H1 (cell line): ENCODE measurements around the gene CDYL2.

Source experiments
- CEBPB ChIP-seq: IDR thresholded peaks from 2 replicates; pipeline ENCODE4 v1.6.1; 2012; ENCODE audit warnings: low read depth, low read length
- CHD2 ChIP-seq: IDR thresholded peaks from 2 replicates; pipeline ENCODE4 v1.6.1; 2012; ENCODE audit warnings: low read length, improper control_type of control experiment
- EGR1 ChIP-seq: IDR thresholded peaks from 2 replicates; pipeline ENCODE4 v1.6.1; 2011; ENCODE audit warnings: low read depth, low read length, borderline replicate concordance
- EZH2 ChIP-seq: fragments of 200-600 bp; sonication (generic); IDR thresholded peaks from 2 replicates; pipeline ENCODE4 v1.7.1; 2012; ENCODE audit warnings: low read depth, mild to moderate bottlenecking, moderate library complexity, low read length, inconsistent platforms; ENCODE audit not compliant: severe bottlenecking
- KDM1A ChIP-seq: fragments of 200-600, 300-600 bp; sonication (generic); IDR thresholded peaks from 2 replicates; pipeline ENCODE4 v1.7.1; 2016; ENCODE audit warnings: mild to moderate bottlenecking, low read length, borderline replicate concordance
- NANOG ChIP-seq: IDR thresholded peaks from 2 replicates; pipeline ENCODE4 v1.6.1; 2011; ENCODE audit warnings: low read length, low read depth, mild to moderate bottlenecking, inconsistent platforms; ENCODE audit not compliant: insufficient read depth, poor library complexity, severe bottlenecking
- POLR2A ChIP-seq, 2 experiments: IDR thresholded peaks; 1 replicate in 1 of 2; 2 replicates in 1 of 2; pipeline ENCODE4 v1.6.1; 2011; ENCODE audit warnings: low read depth in 2 of 2, low read length in 2 of 2, mild to moderate bottlenecking in 2 of 2; ENCODE audit errors: control extremely low read depth in 1 of 2
- POLR2AphosphoS5 ChIP-seq: IDR thresholded peaks from 2 replicates; pipeline ENCODE4 v1.6.1; 2011; ENCODE audit warnings: low read depth, low read length
- SAP30 ChIP-seq: fragments of 300-600 bp; sonication (generic); IDR thresholded peaks from 2 replicates; pipeline ENCODE4 v1.7.1; 2012; ENCODE audit warnings: low read length, moderate library complexity, mild to moderate bottlenecking, inconsistent platforms; ENCODE audit not compliant: insufficient read depth, insufficient replicate concordance
- TF ChIP-seq, protein P1 (sequence below), 3 experiments: IDR thresholded peaks; 1 replicate in 2 of 3; 2 replicates in 1 of 3; pipeline versions ENCODE4 v1.5.1 to v1.6.1; 2011; ENCODE audit warnings: low read length in 3 of 3, mild to moderate bottlenecking in 3 of 3, inconsistent platforms in 2 of 3, low read depth in 1 of 3, moderate library complexity in 1 of 3; ENCODE audit not compliant: insufficient read depth in 1 of 3; ENCODE audit errors: control extremely low read depth in 1 of 3

DNA sequence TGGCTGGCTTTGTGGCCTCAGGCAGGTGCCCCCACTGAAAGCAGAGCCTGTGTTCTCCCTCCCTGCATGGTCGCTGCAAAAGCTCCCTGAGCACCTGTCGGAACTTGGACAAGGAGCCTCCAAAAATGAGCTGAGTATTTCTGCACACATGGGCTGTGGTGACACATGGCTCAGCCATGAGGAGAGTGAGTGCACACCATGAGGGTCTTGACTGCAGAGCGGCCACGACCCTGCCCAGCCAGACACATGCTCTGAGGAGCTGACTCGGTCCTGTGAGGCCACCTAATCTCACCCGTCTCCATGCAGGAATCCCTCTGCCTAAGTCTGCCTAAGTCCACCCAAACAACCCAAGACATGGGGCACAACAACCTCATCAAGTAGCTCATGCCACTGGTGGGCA is 134.7 kb downstream of the CDYL2 start:
- TF ChIP-seq EZH2 (no peak), NANOG (no peak), POLR2A (IDR thresholded peaks at IDR 0.05; ENCODE audit: control extremely low read depth in 1 of 2, low read depth in 2 of 2, low read length in 2 of 2) (no peak), KDM1A (no peak), CEBPB (no peak), SAP30 (no peak), EGR1 (no peak), POLR2AphosphoS5 (no peak), CHD2 (no peak)
- TF ChIP-seq, protein P1, sequence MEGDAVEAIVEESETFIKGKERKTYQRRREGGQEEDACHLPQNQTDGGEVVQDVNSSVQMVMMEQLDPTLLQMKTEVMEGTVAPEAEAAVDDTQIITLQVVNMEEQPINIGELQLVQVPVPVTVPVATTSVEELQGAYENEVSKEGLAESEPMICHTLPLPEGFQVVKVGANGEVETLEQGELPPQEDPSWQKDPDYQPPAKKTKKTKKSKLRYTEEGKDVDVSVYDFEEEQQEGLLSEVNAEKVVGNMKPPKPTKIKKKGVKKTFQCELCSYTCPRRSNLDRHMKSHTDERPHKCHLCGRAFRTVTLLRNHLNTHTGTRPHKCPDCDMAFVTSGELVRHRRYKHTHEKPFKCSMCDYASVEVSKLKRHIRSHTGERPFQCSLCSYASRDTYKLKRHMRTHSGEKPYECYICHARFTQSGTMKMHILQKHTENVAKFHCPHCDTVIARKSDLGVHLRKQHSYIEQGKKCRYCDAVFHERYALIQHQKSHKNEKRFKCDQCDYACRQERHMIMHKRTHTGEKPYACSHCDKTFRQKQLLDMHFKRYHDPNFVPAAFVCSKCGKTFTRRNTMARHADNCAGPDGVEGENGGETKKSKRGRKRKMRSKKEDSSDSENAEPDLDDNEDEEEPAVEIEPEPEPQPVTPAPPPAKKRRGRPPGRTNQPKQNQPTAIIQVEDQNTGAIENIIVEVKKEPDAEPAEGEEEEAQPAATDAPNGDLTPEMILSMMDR (IDR thresholded peaks at IDR 0.05; ENCODE audit: control extremely low read depth in 1 of 3, insufficient read depth in 1 of 3, low read depth in 1 of 3, low read length in 3 of 3): no peak
